NCI-H2196 treated with DMSO at 0.1 percent for 48 hours (cell line): ENCODE data around the gene RBP5.

ENCODE experiments used
- DNase-seq: peaks from one replicate; lab custom pipeline; 2025; ENCODE audit not compliant: unreplicated experiment; lab: John Stamatoyannopoulos, UW

RBP5 gene

DNA sequence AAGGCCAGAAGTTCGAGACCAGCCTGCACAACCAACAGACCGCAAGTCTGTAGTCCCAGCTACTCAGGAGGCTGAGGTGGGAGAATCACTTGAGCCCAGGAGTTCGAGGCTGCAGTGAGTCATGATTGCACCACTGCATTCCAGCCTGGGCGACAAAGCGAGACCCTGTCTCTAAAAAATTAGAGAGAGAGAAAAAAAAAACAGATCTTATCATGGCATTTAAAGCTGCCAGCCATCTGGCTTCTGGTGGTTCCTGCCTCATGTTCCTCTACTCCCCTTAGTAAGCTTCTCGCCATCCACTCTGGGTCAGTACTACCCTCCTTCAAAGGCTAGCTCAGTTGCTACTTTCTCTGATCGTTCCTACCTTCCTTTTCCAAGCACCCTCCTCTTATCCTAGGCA lies 17.5 kb upstream of the RBP5 start:
- no peak for DNase-seq

DNA sequence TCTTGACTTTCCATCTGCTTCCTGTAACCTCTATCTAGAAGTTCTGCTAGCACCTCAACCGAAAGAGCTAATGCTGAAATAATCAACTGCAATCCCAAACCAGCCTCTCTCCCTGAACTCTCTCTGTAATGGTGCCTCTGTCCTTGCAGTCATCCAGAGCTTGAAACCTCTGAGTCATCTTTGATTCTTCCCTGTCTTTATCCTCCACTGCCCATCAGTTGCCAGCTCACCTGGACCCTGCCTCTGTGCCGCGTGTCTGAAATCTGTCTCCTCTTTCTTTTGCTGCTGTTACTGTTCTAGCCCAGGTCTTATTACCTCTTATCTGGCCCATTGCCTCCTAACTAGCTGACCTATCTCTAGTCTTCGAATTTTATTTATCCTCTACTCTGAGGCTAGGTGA lies 17.0 kb upstream of the RBP5 start:
- DNase-seq: no peak

DNA sequence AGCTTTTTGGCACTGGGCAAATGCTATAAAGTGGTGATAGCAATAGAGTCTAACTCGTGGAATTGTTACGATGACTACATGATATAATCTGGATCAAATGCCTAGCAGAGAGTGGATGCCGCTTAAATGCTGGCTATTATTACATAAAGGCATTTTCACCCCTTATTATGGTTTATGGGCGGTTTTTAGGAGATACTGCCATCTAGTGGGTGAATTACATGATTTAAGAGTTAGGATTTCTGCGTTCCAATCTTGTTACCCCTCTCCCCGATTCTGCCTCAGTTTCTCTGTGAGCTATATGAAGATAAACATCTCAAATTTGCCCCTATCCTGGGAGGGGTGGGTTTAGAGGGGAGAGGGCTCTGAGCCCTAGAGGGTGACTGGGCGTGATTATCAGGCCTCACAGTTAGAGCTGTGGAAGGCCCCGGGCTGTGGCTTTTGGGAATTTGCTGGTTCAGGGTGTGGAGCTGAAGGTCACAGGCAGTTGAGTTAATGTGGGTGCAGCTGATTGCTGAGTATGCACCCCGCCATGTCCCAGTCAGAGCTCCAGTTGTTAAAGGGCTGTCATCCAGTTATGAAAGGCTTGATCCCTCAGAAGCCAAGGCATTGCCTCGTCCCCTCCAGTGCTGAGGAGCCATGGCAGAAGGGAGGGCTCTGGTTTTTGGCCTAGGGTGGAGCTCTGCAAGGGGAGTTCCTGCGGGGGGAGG lies 15.9 kb upstream of the RBP5 start:
- DNase-seq: no peak

DNA sequence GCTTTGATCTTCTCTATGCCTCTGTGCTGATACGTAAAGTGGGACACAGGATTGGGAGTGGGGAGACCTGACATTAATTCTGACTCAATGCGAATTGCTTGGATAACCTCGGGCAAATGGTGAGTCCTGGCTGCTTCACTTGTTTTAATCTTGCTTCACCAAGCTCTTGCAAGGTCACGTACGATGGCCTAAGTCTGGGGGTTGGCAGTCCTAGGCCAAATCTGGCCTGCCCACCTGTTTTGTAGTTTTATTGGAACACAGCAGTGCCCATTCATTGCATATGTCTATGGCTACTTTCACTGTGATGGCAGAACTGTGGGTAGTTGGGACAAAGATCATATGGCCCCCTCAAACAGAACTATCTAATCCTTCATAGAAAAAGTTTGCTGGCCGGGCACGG lies 14.9 kb upstream of the RBP5 start:
- no peak for DNase-seq

GRCh38 chr12:7142809-7143465 lies 14.2 kb upstream of the RBP5 start:
- no peak for DNase-seq

- DNase-seq: no peak
Measured at GRCh38 chr12:7142056-7142644, 13.5 kb upstream of the RBP5 start.

DNA sequence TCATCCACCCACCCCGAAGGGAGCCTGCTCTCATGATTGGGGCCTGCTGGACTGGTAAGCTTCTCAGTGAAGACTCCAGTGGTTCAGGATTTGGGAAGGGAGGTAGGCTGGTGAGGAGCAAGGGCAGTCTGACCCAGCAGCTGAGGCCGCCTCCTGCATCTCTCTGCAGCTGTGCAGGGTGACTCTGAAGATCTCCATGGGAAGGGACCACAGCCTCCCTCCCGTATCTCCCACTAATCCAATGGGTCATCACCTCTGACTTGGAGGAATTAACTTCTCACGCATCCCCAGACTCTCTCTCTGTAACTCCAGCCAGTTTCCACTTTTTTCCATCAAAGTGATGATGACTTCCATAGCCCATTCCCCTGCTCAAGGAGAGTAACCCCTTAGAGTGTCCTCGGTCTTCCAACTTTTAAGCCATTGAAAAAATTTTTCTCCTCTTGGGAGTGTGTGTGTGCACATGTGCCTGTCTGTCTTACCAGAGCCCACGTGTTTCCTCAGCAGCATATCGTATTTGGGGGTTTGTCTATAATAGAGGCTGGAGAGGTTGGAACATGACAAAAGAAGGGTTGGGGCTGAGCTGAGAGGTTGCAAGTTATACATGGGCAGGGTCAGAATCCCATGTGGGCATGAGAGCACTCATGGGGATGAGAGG lies 12.8 kb upstream of the RBP5 start:
- no peak for DNase-seq

DNA sequence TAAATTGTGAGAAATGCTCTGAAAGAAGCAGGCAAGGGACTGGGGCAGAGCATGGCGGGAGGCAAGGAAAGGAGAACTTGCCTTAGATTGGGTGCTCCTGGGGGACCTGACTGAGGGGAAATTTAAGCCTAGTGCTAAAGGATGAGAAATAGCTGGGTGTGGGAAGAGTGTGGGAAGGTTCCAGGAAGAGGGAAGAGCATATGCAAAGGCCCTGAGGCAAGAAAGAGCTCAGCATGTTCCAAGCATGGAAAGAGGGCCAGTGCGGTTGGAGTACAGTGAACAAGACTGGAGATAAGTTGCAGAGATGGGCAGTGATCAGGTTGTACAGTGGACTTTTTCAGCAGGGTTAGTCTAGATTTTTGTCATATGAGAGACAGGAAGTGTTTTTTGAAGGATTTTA lies 10.5 kb upstream of the RBP5 start:
- DNase-seq: no peak

- DNase-seq: no peak
Measured at GRCh38 chr12:7137908-7138307, 9.2 kb upstream of the RBP5 start.

- DNase-seq: no peak
Measured at GRCh38 chr12:7136676-7137075, 8.0 kb upstream of the RBP5 start.

- no peak for DNase-seq
Measured at GRCh38 chr12:7136071-7136470, 7.4 kb upstream of the RBP5 start.

DNA sequence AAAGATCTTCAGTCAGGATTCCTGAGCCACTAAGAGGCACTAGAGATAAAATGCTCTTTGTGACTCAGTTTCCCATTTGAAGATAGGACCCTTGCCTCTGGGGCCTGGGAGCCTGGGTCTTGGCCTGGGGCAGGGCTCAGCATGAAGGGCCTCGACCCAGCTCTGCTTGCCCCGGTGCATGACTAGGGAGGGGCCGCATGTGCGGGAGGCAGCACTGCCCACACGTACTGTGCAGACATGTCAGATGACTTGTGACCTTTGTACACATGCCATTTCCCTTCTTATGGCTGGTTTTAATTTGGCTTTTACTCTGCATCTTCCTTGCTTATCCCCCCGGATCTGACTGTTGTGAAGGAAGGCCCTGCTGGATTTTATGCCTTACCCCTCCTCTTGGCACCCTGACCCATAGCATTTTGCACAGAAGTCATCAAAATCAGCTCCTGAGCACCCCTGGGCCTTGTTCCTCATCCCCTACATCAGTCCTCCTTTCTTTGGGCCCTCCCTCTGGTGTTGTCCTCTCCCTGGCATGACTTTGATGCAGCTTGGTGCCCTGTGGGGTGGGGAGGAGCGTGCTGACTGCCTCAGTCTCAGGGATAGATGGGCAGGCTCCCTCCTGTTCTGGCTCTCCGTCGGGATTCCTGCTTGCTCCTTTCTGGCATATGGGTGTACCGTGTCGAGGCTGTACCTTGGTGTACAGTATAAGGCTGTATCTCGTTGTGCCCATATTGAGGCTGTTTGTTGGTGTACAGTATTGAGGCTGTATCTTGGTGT lies 5.9 kb upstream of the RBP5 start:
- DNase-seq: no peak

GRCh38 chr12:7131502-7131866 lies 2.8 kb upstream of the RBP5 start:
- no peak for DNase-seq

DNA sequence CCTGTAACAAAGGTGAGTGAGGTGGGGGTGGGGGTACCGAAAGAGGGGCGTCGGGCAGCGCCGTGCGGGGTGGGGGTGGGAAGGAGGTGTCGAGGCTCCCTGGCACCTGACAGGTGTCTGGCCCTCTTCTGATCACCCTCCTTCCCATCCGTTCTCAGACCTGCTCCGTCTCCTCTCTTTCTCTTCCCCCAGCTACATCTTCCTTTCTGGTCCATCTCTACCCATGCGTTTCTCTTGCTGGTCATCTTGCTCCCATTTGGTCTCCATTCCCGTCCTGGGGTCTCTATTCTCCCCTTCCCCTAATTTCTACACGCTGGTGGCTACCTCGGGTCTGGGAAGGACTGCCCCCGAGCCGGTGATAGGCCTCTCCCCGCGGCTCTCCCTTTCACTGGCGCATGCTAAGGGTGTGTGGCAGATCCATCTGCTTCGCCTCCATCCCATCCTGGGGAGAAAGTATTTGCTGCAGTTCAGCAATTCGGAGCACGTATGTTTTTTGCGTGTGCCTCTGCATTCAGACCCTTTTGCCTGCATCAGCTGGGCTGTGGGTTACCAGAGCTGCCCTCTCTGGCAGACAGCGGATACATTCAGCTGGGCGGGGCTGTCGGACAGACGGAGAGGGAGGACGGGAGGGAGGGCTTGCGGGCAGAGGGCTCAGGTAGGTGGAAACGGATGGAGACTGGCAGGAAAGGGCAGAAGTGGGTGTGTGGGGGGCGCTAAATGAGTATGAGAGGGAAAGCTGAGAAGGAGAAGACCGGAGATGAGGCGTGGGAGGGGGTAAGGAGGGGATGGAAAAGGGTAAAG lies 2.2 kb upstream of the RBP5 start:
- DNase-seq: no peak

GRCh38 chr12:7129872-7130691 lies 1.4 kb upstream of the RBP5 start, which contains the start of gene CLSTN3:
CLSTN3 (plus strand) TSS chr12:7130371; CDS start chr12:7130649, 278 bp downstream.
- DNase-seq: no peak

DNA sequence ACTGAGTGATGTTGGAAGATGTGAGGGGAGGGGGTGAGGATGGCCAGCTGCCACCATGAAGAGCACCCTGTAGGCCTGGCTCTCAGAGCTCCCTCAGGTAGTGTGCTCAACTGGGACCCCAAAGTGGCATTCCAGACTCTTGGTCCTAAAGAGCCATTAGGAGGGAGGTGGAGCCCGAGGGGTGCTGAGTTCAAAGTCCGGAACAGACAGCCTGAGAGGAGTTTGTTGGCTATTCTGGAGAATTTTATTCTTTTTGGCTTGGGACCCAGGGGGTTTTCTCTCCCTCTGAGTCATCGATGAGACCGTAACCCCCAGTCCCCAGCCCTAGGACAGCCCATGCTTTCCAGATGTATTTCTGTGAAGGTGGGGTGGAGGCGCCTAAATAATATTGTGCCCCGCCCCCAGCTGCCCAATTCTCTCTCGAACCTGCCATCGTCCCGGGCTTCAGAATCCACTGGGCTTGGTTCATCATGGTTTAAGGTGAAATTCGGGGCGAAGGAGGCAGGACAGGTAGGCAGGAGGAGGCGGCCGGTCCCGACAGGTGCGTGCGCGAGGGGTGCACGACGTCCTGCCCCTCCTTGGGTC lies 690 bp upstream of the RBP5 start:
- no peak for DNase-seq

- DNase-seq: no peak
Measured at GRCh38 chr12:7127916-7128626, 618 bp downstream of the RBP5 start.

DNA sequence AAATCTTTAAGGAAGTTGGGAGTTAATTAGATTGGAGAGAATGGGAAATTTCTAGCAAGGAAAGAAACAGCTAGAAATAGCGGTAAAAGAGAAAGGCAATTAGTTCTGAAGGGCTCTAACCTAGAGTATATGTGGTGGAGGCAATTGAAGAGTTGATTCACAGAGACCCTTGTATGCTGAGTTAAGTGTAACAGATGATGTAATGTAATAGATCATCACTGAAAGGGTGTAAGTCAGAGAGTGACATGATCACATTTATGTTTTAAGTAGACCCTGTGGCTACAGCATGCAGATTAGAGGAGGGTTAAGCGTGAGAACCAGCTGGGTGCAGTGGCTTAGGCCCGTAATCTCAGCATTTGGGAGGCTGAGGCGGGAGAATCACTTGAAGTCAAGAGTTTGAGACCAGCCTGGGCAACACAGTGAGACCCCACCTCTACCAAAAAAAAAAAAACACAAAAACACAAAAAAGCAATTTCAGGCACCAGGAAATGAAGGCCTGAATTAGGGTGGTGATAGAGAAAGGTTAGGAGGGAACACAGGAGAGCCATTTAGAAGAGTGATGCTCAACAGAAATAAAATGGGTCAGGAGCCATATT lies 3.0 kb downstream of the RBP5 start:
- DNase-seq: no peak
